Esophagus muscularis mucosa (tissue), 4 donors: ENCODE data around the gene USP48. TPM values are rescaled to one million over a fixed set of nuclear protein-coding genes. Genes with fewer than 3 reads are reported as not detected.
A peak's percentile ranks its signal among the peaks of the same experiment; 100 is the strongest.
"Not testable (repeated sequence)": the region's sequence is repeated elsewhere in the genome, so short reads cannot be mapped to it uniquely, and the experiment has no call there.

Source experiments
- DNase-seq: peaks from one replicate; pipeline ENCODE4 v3.0.0-alpha.2; 2017; ENCODE audit errors: extremely low spot score
- H3K27ac ChIP-seq, 4 donors: fragments of 200-600 bp; sonication (generic); replicated peaks in 1 of 4; 1 replicate in 3 of 4; 2 replicates in 1 of 4; pipeline ENCODE4 v1.5.1; 2016 to 2019; ENCODE audit warnings: mild to moderate bottlenecking in 1 of 4
- H3K27me3 ChIP-seq, 4 donors: fragments of 200-600 bp; sonication (generic); one replicate each; pipeline versions ENCODE4 v1.5.1 to v1.6.0; 2016 to 2019
- H3K36me3 ChIP-seq, 4 donors: fragments of 200-600 bp; sonication (generic); one replicate each; pipeline ENCODE4 v1.5.1; 2016 to 2019
- H3K4me1 ChIP-seq, 4 donors: fragments of 200-600 bp; sonication (generic); one replicate each; pipeline ENCODE4 v1.5.1; 2016 to 2019
- H3K4me3 ChIP-seq, 4 donors: fragments of 200-600 bp; sonication (generic); 1 replicate in 2 of 4; 2 replicates in 2 of 4; pipeline ENCODE4 v1.5.1; 2016 to 2019; ENCODE audit warnings: mild to moderate bottlenecking in 4 of 4, moderate library complexity in 1 of 4
- H3K9me3 ChIP-seq, 4 donors: fragments of 200-600 bp; sonication (generic); 1 replicate in 3 of 4; 2 replicates in 1 of 4; pipeline ENCODE4 v1.5.1; 2016 to 2019
- CTCF ChIP-seq, 3 experiments: fragments of 200-600 bp in 2 of 3; fragments of 450-650 bp in 1 of 3; sonication (generic) in 2 of 3; IDR thresholded peaks; one replicate each; pipeline ENCODE4 v1.5.1; 2017 to 2019; ENCODE audit warnings: antibody characterized with exemption in 3 of 3, mild to moderate bottlenecking in 2 of 3, moderate library complexity in 1 of 3
- EP300 ChIP-seq: sonication (generic); formaldehyde crosslinking; IDR thresholded peaks from one replicate; pipeline ENCODE4 v1.6.1; 2017; ENCODE audit warnings: antibody characterized with exemption
- POLR2A ChIP-seq: fragments of 450-650 bp; IDR thresholded peaks from one replicate; pipeline ENCODE4 v1.6.1; 2017; ENCODE audit warnings: antibody characterized with exemption, moderate library complexity, mild to moderate bottlenecking, low read depth
- POLR2AphosphoS5 ChIP-seq, 2 donors: sonication (generic); formaldehyde crosslinking; IDR thresholded peaks; one replicate each; pipeline ENCODE4 v1.6.1; 2017; ENCODE audit warnings: antibody characterized with exemption in 2 of 2
- WGBS: methylation state at CpG from one replicate; pipeline ENCODE4 v1.1.5; 2018; 5-methylcytosine and 5-hydroxymethylcytosine counted together
- intact Hi-C: fragments of 100-400 bp; cut with DNase I; formaldehyde crosslinking; loops from one replicate; pipeline ENCODE4 v1.15.1; 2023
- total RNA-seq, 4 donors: library from RNA; depleted of rRNA; stranded (reverse); fragments of >200 nt; gene quantifications; one replicate each; pipeline versions ENCODE4 v1.1.0 to v1.2.1, GENCODE V29; 2016

Gene USP48
- total RNA-seq, 4 donors from 2014 or later: 29.3 to 46.5 (median 37.7) TPM

GRCh38 chr1:21775985-21776562, 6.9 kb downstream of the USP48 start:
- intact Hi-C loops: no loop called here
- Histone ChIP-seq H3K4me3 (no peak overlapping the region), H3K36me3 (no peaks in the 10 kb centered on the region), H3K27ac (peak overlapping the region in 2 of 4 donors; percentile 18 to 52), H3K4me1 (peaks cover 18 to 49% (median 44%) of the 10 kb centered on the region in 4 donors), H3K27me3 (no peaks in the 10 kb centered on the region), H3K9me3 (no peaks in the 10 kb centered on the region)
- DNase-seq: no peak
- TF ChIP-seq POLR2A (no peak), EP300 (no peak), POLR2AphosphoS5 (IDR thresholded peaks at IDR 0.05) (no peak), CTCF (IDR thresholded peaks at IDR 0.05) (no peak)

- Histone ChIP-seq H3K4me3 (no peak overlapping the region), H3K36me3 (no peaks in the 10 kb centered on the region), H3K27ac (peak overlapping the region in 2 of 4 donors; percentile 18 to 52), H3K27me3 (no peaks in the 10 kb centered on the region), H3K9me3 (no peaks in the 10 kb centered on the region), H3K4me1 (peaks cover 13 to 44% (median 39%) of the 10 kb centered on the region in 4 donors)
- intact Hi-C loops: no loop called here
- TF ChIP-seq POLR2AphosphoS5 (IDR thresholded peaks at IDR 0.05) (no peak), POLR2A (no peak), CTCF (IDR thresholded peaks at IDR 0.05) (no peak), EP300 (no peak)
- DNase-seq: no peak
- 57% methylated on average over 2 of the region's 2 CpGs for WGBS
Measured at GRCh38 chr1:21775550-21775914, 7.4 kb downstream of the USP48 start.

GRCh38 chr1:21774835-21775549, 8.0 kb downstream of the USP48 start:
- Histone ChIP-seq H3K27ac (peak overlapping the region in 2 of 4 donors; percentile 18 to 52), H3K36me3 (no peaks in the 10 kb centered on the region), H3K4me1 (peaks cover 8 to 39% (median 33%) of the 10 kb centered on the region in 4 donors), H3K4me3 (no peak overlapping the region), H3K27me3 (no peaks in the 10 kb centered on the region), H3K9me3 (no peaks in the 10 kb centered on the region)
- intact Hi-C loops: no loop called here
- 90% methylated on average over 15 of the region's 15 CpGs for WGBS
- TF ChIP-seq EP300 (no peak), CTCF (IDR thresholded peaks at IDR 0.05) (no peak)
- no peak for DNase-seq

GRCh38 chr1:21773585-21773984, 9.4 kb downstream of the USP48 start:
- Histone ChIP-seq H3K27ac (no peak overlapping the region), H3K4me1 (peaks cover 8 to 36% (median 26%) of the 10 kb centered on the region in 4 donors), H3K4me3 (no peak overlapping the region), H3K9me3 (no peaks in the 10 kb centered on the region), H3K27me3 (no peaks in the 10 kb centered on the region), H3K36me3 (no peaks in the 10 kb centered on the region)
- no peak for DNase-seq
- intact Hi-C loops: no loop called here
- 51% methylated on average over 3 of the region's 3 CpGs for WGBS
- TF ChIP-seq CTCF (IDR thresholded peaks at IDR 0.05) (no peak), EP300 (no peak), POLR2AphosphoS5 (IDR thresholded peaks at IDR 0.05) (no peak), POLR2A (no peak)

GRCh38 chr1:21771672-21772071, 11.3 kb downstream of the USP48 start:
- WGBS: 86% methylated on average over 10 of the region's 10 CpGs
- intact Hi-C loops, H3K36me3 ChIP-seq, DNase-seq, H3K27me3 ChIP-seq, H3K9me3 ChIP-seq, H3K27ac ChIP-seq, H3K4me3 ChIP-seq: not testable (repeated sequence)
- peaks cover 17 to 51% (median 36%) of the 10 kb centered on the region in 4 donors for H3K4me1 ChIP-seq

- H3K9me3 ChIP-seq, H3K4me3 ChIP-seq, intact Hi-C loops, H3K27me3 ChIP-seq, DNase-seq, H3K27ac ChIP-seq, H3K36me3 ChIP-seq: not testable (repeated sequence)
- peaks cover 22 to 55% (median 34%) of the 10 kb centered on the region in 4 donors for H3K4me1 ChIP-seq
- WGBS: 94% methylated on average over 9 of the region's 9 CpGs
Measured at GRCh38 chr1:21770602-21771001, 12.3 kb downstream of the USP48 start.
